Mesendoderm (in vitro differentiated cells): ENCODE measurements around the gene PNMA8B.

Experiments used
- DNase-seq: peaks from one replicate; pipeline ENCODE4 v3.0.0; 2013
- H2AK5ac ChIP-seq: 2 replicates; pipeline ENCODE4 v1.6.1; 2013; ENCODE audit warnings: low read length, inconsistent platforms
- H2BK120ac ChIP-seq: 2 replicates; pipeline ENCODE4 v1.6.1; 2013; ENCODE audit warnings: low read depth, mild to moderate bottlenecking, low read length, moderate library complexity, mixed read lengths
- H2BK15ac ChIP-seq: replicated peaks from 2 replicates; pipeline ENCODE4 v1.6.1; 2013; ENCODE audit warnings: low read depth, mild to moderate bottlenecking, moderate library complexity
- H2BK5ac ChIP-seq: 2 replicates; pipeline ENCODE4 v1.6.1; 2013; ENCODE audit warnings: low read length, inconsistent platforms
- H3K18ac ChIP-seq: 2 replicates; pipeline ENCODE4 v1.6.1; 2013; ENCODE audit warnings: mild to moderate bottlenecking, low read length, mixed read lengths
- H3K23ac ChIP-seq: one replicate; pipeline ENCODE4 v1.6.1; 2013; ENCODE audit warnings: low read length
- H3K27ac ChIP-seq: 2 replicates; pipeline ENCODE4 v1.5.1; 2013; ENCODE audit warnings: low read depth, mild to moderate bottlenecking, inconsistent platforms, low read length, moderate library complexity
- H3K27me3 ChIP-seq: 2 replicates; pipeline ENCODE4 v1.6.1; 2013; ENCODE audit warnings: low read length, control low read depth, mild to moderate bottlenecking, inconsistent platforms; ENCODE audit not compliant: insufficient read depth, poor library complexity
- H3K36me3 ChIP-seq: 2 replicates; pipeline ENCODE4 v1.6.1; 2013; ENCODE audit warnings: low read length, inconsistent platforms; ENCODE audit not compliant: control insufficient read depth, insufficient read depth
- H3K4ac ChIP-seq: one replicate; pipeline ENCODE4 v1.6.1; 2013; ENCODE audit warnings: low read depth, mild to moderate bottlenecking, low read length, moderate library complexity
- H3K4me1 ChIP-seq: 2 replicates; pipeline ENCODE4 v1.6.1; 2013; ENCODE audit warnings: low read depth, low read length, inconsistent platforms; ENCODE audit not compliant: control insufficient read depth
- H3K4me2 ChIP-seq: 2 replicates; pipeline ENCODE4 v1.6.1; 2013; ENCODE audit warnings: low read length
- H3K4me3 ChIP-seq: 2 replicates; pipeline ENCODE4 v1.5.1; 2013; ENCODE audit warnings: mild to moderate bottlenecking, low read length
- H3K56ac ChIP-seq: one replicate; pipeline ENCODE4 v1.6.1; 2013; ENCODE audit warnings: low read length
- H3K79me1 ChIP-seq: 2 replicates; pipeline ENCODE4 v1.6.1; 2013; ENCODE audit warnings: low read length, inconsistent platforms
- H3K79me2 ChIP-seq: 2 replicates; pipeline ENCODE4 v1.6.1; 2013; ENCODE audit warnings: mild to moderate bottlenecking, low read length; ENCODE audit not compliant: control insufficient read depth, insufficient read depth
- H3K9ac ChIP-seq: 2 replicates; pipeline ENCODE4 v1.6.1; 2013; ENCODE audit warnings: low read length, inconsistent platforms
- H4K5ac ChIP-seq: one replicate; pipeline ENCODE4 v1.6.1; 2013; ENCODE audit warnings: low read length
- H4K8ac ChIP-seq: one replicate; pipeline ENCODE4 v1.6.1; 2013; ENCODE audit warnings: low read depth, mild to moderate bottlenecking, control low read depth, low read length, moderate library complexity
- WGBS: extraction: QIAGEN DNeasy Blood & Tissue Kit; methylation state at CpG from one replicate; pipeline ENCODE4 v1.1.7; 2013; ENCODE audit warnings: low lambda C conversion rate, missing lambda C conversion rate; ENCODE audit not compliant: insufficient coverage; ENCODE audit errors: extremely low coverage; 5-methylcytosine and 5-hydroxymethylcytosine counted together

Gene PNMA8B

DNA sequence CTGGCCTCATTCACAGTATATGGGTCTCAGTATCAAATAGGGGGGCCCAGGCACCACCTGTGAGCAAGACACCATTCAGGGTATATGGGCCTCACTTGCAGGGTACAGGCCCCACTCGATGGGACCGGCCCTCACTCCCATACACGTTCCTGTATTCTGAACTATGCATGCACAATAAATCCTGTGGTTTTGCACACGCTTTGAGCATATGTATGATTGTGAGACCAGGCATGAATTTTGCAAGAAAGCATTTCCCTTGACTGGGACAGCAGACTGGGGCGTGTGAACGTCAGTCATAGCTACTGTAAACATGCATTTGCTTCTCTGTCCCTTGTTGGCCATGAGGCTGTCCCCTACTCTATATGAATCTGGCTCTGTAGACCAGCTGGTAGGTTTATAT, 637 bp upstream of the PNMA8B start:
- no peak overlapping the region for H3K4me2 ChIP-seq
- H3K18ac ChIP-seq: no peak overlapping the region
- no peak overlapping the region for H2BK120ac ChIP-seq
- no peak overlapping the region for H2AK5ac ChIP-seq
- H3K4me1 ChIP-seq: no peaks in the 10 kb centered on the region
- no peak overlapping the region for H2BK15ac ChIP-seq
- no peak overlapping the region for H3K9ac ChIP-seq
- H3K4me3 ChIP-seq: no peak overlapping the region
- DNase-seq: no peak
- no peak overlapping the region for H4K8ac ChIP-seq
- no CpG with 5 or more reads among the region's 6 CpGs for WGBS
- H3K79me2 ChIP-seq: no peaks in the 10 kb centered on the region
- no peak overlapping the region for H3K23ac ChIP-seq
- no peaks in the 10 kb centered on the region for H3K79me1 ChIP-seq
- H3K27me3 ChIP-seq: peaks cover 33% of the 10 kb centered on the region
- no peaks in the 10 kb centered on the region for H3K36me3 ChIP-seq
- H2BK5ac ChIP-seq: no peak overlapping the region
- H3K56ac ChIP-seq: no peak overlapping the region
- no peak overlapping the region for H4K5ac ChIP-seq
- H3K4ac ChIP-seq: no peak overlapping the region
- no peak overlapping the region for H3K27ac ChIP-seq

DNA sequence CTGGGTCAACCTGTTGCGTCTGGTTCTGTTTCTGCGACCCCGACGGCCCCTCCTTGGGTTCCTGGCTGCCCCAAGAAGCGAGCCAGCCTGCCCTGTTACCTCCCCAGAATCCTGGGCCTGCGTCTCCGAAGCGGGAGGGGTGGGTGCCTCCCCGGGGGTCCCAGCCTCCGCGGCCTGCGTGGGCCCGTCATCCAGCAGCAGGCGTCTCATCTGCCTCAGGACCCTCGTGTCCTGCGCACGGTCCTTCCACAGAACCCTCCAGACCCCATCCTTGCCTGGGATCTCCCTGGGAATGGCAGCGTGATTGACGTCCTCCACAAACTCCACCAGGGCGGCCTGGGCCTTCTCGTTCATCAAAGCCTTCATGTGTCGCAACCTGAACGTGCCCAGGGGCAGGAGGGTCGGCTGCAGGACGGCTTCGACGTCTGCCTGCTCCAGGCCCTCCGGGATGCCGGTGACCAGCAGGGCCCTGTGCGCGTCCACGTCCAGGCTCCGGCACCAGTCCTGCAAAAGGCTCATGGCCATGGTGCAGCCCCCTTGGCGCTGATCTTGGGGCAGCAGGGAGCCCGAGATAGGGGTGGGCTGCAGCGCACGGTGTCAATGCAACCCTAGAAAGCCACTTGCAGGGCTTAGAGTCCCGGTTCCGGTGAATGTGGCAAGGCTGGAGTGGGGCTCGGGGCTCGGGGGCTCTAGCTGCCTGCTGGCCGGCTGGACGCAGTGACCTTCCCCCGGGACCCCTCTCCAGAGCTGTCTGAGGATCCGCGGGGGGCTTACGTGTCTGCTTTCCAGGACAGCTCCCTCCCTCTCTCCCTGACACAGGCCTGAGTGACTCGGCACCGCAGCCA, 504 bp downstream of the PNMA8B start:
- peaks cover 41% of the 10 kb centered on the region for H3K27me3 ChIP-seq
- no peak overlapping the region for H4K8ac ChIP-seq
- no peak overlapping the region for H2BK120ac ChIP-seq
- H3K18ac ChIP-seq: no peak overlapping the region
- no peaks in the 10 kb centered on the region for H3K79me2 ChIP-seq
- no peaks in the 10 kb centered on the region for H3K36me3 ChIP-seq
- H3K9ac ChIP-seq: peak overlapping the region; percentile 48
- no peak overlapping the region for H2BK5ac ChIP-seq
- no peak overlapping the region for H2AK5ac ChIP-seq
- H3K4me1 ChIP-seq: no peaks in the 10 kb centered on the region
- no peak for DNase-seq
- no peak overlapping the region for H3K23ac ChIP-seq
- H2BK15ac ChIP-seq: no peak overlapping the region
- H3K56ac ChIP-seq: peak overlapping the region; percentile 74
- no peak overlapping the region for H3K4ac ChIP-seq
- no peak overlapping the region for H4K5ac ChIP-seq
- no peaks in the 10 kb centered on the region for H3K79me1 ChIP-seq
- H3K4me3 ChIP-seq: no peak overlapping the region
- H3K4me2 ChIP-seq: peak overlapping the region; percentile 60
- WGBS: no CpG with 5 or more reads among the region's 49 CpGs
- no peak overlapping the region for H3K27ac ChIP-seq

DNA sequence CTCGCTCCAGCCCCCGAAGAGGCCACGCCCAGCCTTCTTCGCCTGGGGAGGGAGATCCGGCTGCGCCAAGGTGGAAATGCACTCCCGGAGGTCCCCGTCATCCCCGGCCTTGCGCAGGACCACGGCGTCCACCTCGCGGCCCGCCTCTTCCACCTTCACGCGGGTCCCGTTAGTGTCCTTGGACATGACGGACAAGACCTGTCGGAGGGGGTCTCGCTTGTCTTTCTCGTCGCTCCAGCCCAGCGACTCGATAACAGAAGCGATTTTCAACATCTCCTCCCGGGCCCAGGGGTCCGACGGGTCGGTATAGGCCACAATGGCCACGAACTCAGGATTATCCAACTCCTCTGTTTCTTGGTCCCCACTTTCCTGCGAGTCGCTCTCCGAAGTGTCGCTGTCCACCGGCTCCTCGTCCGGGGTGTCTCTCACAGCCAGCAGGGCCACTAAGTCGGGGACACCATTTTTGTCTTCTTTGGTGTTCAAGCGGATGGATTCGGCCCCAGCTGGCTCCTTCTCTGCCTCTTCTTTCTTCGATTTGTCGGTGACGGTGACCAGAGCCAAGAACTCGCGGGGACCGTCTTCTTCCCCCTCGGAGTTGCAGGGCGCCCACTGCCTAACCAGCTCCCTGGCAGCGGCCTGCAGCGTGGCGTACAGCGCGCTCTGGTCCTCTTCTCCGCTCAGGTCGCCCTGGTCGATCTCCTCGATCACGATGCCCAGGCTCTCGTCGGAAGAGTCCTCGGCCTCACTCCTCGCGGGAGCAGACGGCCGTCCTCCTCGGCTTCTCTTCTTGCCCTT, 1.3 kb downstream of the PNMA8B start:
- Histone ChIP-seq H3K9ac (peak overlapping the region; percentile 54), H3K4me2 (peak overlapping the region; percentile 56), H3K79me1 (no peaks in the 10 kb centered on the region), H2AK5ac (no peak overlapping the region), H3K23ac (peak overlapping the region; percentile 3), H3K18ac (no peak overlapping the region), H3K4me3 (no peak overlapping the region), H2BK5ac (no peak overlapping the region), H4K8ac (no peak overlapping the region), H4K5ac (no peak overlapping the region), H3K4me1 (no peaks in the 10 kb centered on the region), H2BK120ac (no peak overlapping the region), H3K4ac (no peak overlapping the region), H2BK15ac (no peak overlapping the region), H3K36me3 (no peaks in the 10 kb centered on the region), H3K27me3 (peaks cover 42% of the 10 kb centered on the region), H3K56ac (peak overlapping the region; percentile 42), H3K27ac (no peak overlapping the region), H3K79me2 (no peaks in the 10 kb centered on the region)
- DNase-seq: no peak
- WGBS: no CpG with 5 or more reads among the region's 67 CpGs

DNA sequence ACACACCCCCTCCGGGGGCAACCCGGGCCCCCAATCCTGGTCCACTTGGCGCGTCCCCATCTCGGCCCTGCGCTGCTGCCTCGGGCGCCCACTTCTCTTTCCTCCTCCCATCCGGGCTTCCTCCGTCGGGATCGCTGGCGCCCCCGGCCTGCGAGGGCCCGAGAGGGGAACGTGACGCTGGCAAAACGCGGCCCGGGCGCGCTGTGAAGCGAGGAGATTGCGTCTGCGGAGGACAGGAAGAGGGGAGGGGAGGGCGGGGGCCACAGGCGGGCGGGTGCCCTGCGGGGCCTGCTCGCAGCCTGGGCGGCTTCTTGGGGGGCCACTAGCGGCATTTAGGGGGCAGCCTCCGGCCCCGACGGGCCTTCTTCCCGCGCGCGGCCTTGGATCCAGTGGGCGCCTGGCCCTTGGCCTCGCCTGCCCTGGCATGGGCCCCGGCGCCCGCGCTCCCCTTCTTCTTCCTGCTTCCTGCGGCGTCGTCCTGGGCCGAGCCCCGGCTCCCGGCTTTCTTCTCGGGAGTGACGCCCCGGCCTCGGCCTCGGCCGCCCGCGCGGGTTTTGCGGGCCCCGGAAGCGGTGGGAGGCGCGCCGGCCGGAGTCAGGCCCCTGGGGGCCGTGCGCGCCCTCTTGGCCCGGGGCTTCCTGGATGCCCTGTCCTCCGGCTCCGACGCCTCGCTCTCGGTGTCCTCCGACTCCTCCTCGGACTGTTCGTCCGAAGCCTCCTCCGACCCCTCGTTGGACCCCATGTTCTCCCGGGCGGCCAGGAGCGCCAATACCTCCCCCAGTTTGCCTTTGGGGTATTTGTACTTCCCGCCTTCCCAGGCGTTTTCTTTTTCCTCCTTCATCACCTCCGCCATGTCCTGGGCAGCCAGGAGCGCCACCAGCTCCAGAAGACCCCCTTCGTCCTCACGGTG, 2.2 kb downstream of the PNMA8B start:
- DNase-seq: peak; percentile 54
- no CpG with 5 or more reads among the region's 92 CpGs for WGBS
- H2BK120ac ChIP-seq: no peak overlapping the region
- H4K8ac ChIP-seq: peak overlapping the region; percentile 42
- H3K18ac ChIP-seq: peak overlapping the region; percentile 44
- H3K27me3 ChIP-seq: peaks cover 47% of the 10 kb centered on the region
- H3K4me1 ChIP-seq: no peaks in the 10 kb centered on the region
- H3K4me2 ChIP-seq: peak overlapping the region; percentile 56
- H3K79me1 ChIP-seq: no peaks in the 10 kb centered on the region
- no peak overlapping the region for H3K27ac ChIP-seq
- no peak overlapping the region for H2BK15ac ChIP-seq
- no peak overlapping the region for H2BK5ac ChIP-seq
- no peaks in the 10 kb centered on the region for H3K36me3 ChIP-seq
- no peaks in the 10 kb centered on the region for H3K79me2 ChIP-seq
- H4K5ac ChIP-seq: no peak overlapping the region
- H3K4me3 ChIP-seq: peak overlapping the region; percentile 14
- peak overlapping the region; percentile 54 for H3K9ac ChIP-seq
- H2AK5ac ChIP-seq: no peak overlapping the region
- H3K4ac ChIP-seq: no peak overlapping the region
- no peak overlapping the region for H3K23ac ChIP-seq
- H3K56ac ChIP-seq: peak overlapping the region; percentile 52

DNA sequence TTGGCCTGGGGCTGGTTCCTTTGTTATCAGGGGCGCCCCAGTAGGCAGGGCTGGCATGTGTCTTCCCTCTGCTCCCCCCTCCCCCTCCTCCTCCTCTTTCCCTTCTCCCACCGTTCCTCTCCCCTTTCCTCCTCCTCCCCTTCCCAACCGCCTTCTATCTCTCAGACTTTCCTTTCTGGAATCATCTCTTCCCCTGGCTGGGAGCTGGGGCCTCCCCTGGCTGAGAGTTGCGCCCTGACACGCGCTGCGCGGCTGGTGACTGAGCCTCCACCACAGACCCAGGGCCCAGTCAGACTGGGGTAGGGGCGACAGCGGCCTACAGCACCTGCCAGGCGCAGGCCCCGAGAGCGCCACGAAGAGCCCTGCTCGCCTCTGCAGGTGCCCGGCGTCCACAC, 2.8 kb downstream of the PNMA8B start:
- Histone ChIP-seq H3K27me3 (peaks cover 50% of the 10 kb centered on the region), H3K4me2 (peak overlapping the region; percentile 24), H3K18ac (no peak overlapping the region), H3K4me3 (no peak overlapping the region), H3K79me1 (no peaks in the 10 kb centered on the region), H2AK5ac (no peak overlapping the region), H3K27ac (no peak overlapping the region), H3K23ac (no peak overlapping the region), H3K9ac (peak overlapping the region; percentile 21), H3K56ac (peak overlapping the region; percentile 52), H3K4ac (no peak overlapping the region), H3K4me1 (no peaks in the 10 kb centered on the region), H3K79me2 (no peaks in the 10 kb centered on the region), H4K5ac (no peak overlapping the region), H4K8ac (no peak overlapping the region), H2BK120ac (no peak overlapping the region), H2BK15ac (no peak overlapping the region), H3K36me3 (no peaks in the 10 kb centered on the region), H2BK5ac (no peak overlapping the region)
- DNase-seq: no peak
- no CpG with 5 or more reads among the region's 17 CpGs for WGBS
